NCI-H226 (cell line): ENCODE measurements around the gene RPIA.
"Not testable (repeated sequence)": the region's sequence is repeated elsewhere in the genome, so short reads cannot be mapped to it uniquely, and the experiment has no call there.

Experiments
- DNase-seq: peaks from one replicate; pipeline ENCODE4 v3.0.0-alpha.2; 2015

Gene RPIA

DNA sequence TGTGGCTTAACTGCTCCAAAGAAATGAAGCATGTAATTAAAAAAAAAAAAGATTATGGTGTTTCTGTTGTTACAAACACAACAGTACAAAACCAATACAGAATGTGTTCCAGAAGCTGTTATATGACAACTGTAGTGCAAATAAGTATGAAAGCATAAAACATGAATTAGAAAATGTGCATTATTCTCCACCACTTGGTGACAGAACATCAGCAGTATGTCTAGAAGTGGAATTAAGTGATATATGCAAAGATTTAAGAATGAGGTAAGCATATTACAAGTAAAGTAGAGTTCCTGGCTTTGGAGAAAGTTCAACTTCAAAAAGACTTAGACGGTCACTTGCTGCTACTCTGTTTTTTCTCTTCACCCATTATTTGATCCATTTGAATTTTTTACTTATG is 105.0 kb downstream of the RPIA start:
- DNase-seq: not testable (repeated sequence)

DNA sequence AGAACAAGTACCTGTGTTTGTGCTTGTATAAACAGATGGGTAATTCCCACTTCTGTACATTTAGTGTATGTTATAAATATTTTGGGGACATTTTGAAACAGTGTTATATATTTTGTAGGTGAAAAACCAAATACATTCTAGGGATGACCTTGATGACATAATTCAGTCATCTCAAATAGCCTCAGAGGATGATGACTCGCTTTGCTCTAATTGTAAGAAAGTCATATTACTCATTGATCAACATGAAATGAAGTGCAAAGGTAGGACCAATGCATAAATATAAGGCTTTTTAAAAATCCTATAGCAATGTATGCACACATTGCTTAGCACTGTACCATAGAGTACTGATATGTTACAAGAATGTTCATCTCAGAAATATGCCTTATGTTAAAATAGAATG is 105.7 kb downstream of the RPIA start:
- not testable (repeated sequence) for DNase-seq
